ENCODE data around the gene MORN5. TPM values are rescaled to one million over a fixed set of nuclear protein-coding genes. Genes with fewer than 3 reads are reported as not detected.

The MORN5 gene
- total and polyA plus RNA-seq, 3 donors from 2014 or later = 19.2 to 183 (median 34.7) TPM

- H3K4me3 ChIP-seq = no peak overlapping the region
- WGBS, 2 donors = 4 to 7% methylated on average over 48 to 59 of the region's 59 CpGs
- no peaks in the 10 kb centered on the region for H3K9me3 ChIP-seq
- peaks cover 17% of the 10 kb centered on the region for H3K4me1 ChIP-seq
- intact Hi-C loops (cut with DNase I; ENCODE audit: low total_unique reads) = no loop called here
- no peak for DNase-seq
- no peak for TF ChIP-seq CTCF (IDR thresholded peaks at IDR 0.05)
- no peak for TF ChIP-seq POLR2A (IDR thresholded peaks at IDR 0.05)
- no peak overlapping the region for H3K27ac ChIP-seq
- peaks cover 6% of the 10 kb centered on the region for H3K27me3 ChIP-seq
- H3K36me3 ChIP-seq (ENCODE audit: low read depth, missing control alignments) = no peaks in the 10 kb centered on the region
These were observed 59.5 kb downstream of the MORN5 start for GRCh38 chr9:122218935-122219855.

GRCh38 chr9:122219856-122220672 is 60.4 kb downstream of the MORN5 start:
- TF ChIP-seq CTCF (IDR thresholded peaks at IDR 0.05) (no peak), POLR2A (IDR thresholded peaks at IDR 0.05) (no peak)
- peaks cover 13% of the 10 kb centered on the region for H3K4me1 ChIP-seq
- no peak overlapping the region for H3K4me3 ChIP-seq
- peaks cover 6% of the 10 kb centered on the region for H3K27me3 ChIP-seq
- intact Hi-C loops (cut with DNase I; ENCODE audit: low total_unique reads) = no loop called here
- WGBS, 2 donors = 8 to 9% methylated on average over 36 to 44 of the region's 57 CpGs
- no peaks in the 10 kb centered on the region for H3K9me3 ChIP-seq
- no peak overlapping the region for H3K27ac ChIP-seq
- H3K36me3 ChIP-seq (ENCODE audit: low read depth, missing control alignments) = no peaks in the 10 kb centered on the region
- DNase-seq = no peak

GRCh38 chr9:122220673-122221182 is 61.0 kb downstream of the MORN5 start:
- intact Hi-C loops (cut with DNase I; ENCODE audit: low total_unique reads) = no loop called here
- DNase-seq = no peak
- WGBS, 2 donors = 19 to 22% methylated on average over 15 to 18 of the region's 18 CpGs

GRCh38 chr9:122221183-122221811 is 61.6 kb downstream of the MORN5 start:
- no peak overlapping the region for H3K27ac ChIP-seq
- intact Hi-C loops (cut with DNase I; ENCODE audit: low total_unique reads) = no loop called here
- TF ChIP-seq POLR2A (IDR thresholded peaks at IDR 0.05) = no peak
- no peak for TF ChIP-seq CTCF (IDR thresholded peaks at IDR 0.05)
- H3K27me3 ChIP-seq = peaks cover 6% of the 10 kb centered on the region
- WGBS, 2 donors = 15 to 21% methylated on average over 20 to 21 of the region's 27 CpGs
- peaks cover 17% of the 10 kb centered on the region for H3K4me1 ChIP-seq
- no peaks in the 10 kb centered on the region for H3K36me3 ChIP-seq (ENCODE audit: low read depth, missing control alignments)
- H3K9me3 ChIP-seq = no peaks in the 10 kb centered on the region
- DNase-seq = no peak
- no peak overlapping the region for H3K4me3 ChIP-seq

More at GRCh38 chr9:122220673-122221182, 61.0 kb downstream of the MORN5 start:
- no peaks in the 10 kb centered on the region for H3K36me3 ChIP-seq (ENCODE audit: low read depth, missing control alignments)
- H3K27me3 ChIP-seq = peaks cover 6% of the 10 kb centered on the region
- TF ChIP-seq CTCF (IDR thresholded peaks at IDR 0.05) = no peak
- no peak for TF ChIP-seq POLR2A (IDR thresholded peaks at IDR 0.05)
- H3K9me3 ChIP-seq = no peaks in the 10 kb centered on the region
- H3K27ac ChIP-seq = no peak overlapping the region
- H3K4me3 ChIP-seq = no peak overlapping the region
- peaks cover 13% of the 10 kb centered on the region for H3K4me1 ChIP-seq

Measured in testis (tissue), 3 donors.